WTC11 (cell line): ENCODE results near the gene BDH2.

Experiments
- TF ChIP-seq, protein P1 (sequence below): sonication (generic); formaldehyde crosslinking; IDR thresholded peaks from 2 replicates; pipeline ENCODE4 v1.8.0; 2022; ENCODE audit warnings: mild to moderate bottlenecking, missing genetic modification reagents
- TF ChIP-seq, protein P2 (sequence below): sonication (generic); formaldehyde crosslinking; IDR thresholded peaks from 2 replicates; pipeline ENCODE4 v1.8.1; 2023; ENCODE audit warnings: mild to moderate bottlenecking, moderate library complexity, missing genetic modification reagents

GRCh38 chr4:103108542-103108941 lies 8.9 kb upstream of the BDH2 start:
- TF ChIP-seq, protein P1, sequence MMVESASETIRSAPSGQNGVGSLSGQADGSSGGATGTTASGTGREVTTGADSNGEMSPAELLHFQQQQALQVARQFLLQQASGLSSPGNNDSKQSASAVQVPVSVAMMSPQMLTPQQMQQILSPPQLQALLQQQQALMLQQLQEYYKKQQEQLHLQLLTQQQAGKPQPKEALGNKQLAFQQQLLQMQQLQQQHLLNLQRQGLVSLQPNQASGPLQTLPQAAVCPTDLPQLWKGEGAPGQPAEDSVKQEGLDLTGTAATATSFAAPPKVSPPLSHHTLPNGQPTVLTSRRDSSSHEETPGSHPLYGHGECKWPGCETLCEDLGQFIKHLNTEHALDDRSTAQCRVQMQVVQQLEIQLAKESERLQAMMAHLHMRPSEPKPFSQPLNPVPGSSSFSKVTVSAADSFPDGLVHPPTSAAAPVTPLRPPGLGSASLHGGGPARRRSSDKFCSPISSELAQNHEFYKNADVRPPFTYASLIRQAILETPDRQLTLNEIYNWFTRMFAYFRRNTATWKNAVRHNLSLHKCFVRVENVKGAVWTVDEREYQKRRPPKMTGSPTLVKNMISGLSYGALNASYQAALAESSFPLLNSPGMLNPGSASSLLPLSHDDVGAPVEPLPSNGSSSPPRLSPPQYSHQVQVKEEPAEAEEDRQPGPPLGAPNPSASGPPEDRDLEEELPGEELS (CRISPR knock-in tag), result no peak
- TF ChIP-seq, protein P2, sequence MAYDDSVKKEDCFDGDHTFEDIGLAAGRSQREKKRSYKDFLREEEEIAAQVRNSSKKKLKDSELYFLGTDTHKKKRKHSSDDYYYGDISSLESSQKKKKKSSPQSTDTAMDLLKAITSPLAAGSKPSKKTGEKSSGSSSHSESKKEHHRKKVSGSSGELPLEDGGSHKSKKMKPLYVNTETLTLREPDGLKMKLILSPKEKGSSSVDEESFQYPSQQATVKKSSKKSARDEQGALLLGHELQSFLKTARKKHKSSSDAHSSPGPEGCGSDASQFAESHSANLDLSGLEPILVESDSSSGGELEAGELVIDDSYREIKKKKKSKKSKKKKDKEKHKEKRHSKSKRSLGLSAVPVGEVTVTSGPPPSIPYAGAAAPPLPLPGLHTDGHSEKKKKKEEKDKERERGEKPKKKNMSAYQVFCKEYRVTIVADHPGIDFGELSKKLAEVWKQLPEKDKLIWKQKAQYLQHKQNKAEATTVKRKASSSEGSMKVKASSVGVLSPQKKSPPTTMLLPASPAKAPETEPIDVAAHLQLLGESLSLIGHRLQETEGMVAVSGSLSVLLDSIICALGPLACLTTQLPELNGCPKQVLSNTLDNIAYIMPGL, result no peak
